Measurements from ENCODE around the gene SPDL1.

- TF ChIP-seq, protein P1, sequence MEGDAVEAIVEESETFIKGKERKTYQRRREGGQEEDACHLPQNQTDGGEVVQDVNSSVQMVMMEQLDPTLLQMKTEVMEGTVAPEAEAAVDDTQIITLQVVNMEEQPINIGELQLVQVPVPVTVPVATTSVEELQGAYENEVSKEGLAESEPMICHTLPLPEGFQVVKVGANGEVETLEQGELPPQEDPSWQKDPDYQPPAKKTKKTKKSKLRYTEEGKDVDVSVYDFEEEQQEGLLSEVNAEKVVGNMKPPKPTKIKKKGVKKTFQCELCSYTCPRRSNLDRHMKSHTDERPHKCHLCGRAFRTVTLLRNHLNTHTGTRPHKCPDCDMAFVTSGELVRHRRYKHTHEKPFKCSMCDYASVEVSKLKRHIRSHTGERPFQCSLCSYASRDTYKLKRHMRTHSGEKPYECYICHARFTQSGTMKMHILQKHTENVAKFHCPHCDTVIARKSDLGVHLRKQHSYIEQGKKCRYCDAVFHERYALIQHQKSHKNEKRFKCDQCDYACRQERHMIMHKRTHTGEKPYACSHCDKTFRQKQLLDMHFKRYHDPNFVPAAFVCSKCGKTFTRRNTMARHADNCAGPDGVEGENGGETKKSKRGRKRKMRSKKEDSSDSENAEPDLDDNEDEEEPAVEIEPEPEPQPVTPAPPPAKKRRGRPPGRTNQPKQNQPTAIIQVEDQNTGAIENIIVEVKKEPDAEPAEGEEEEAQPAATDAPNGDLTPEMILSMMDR (IDR thresholded peaks at IDR 0.05): no peak
- no peak for TF ChIP-seq POLR2A (IDR thresholded peaks at IDR 0.05)
Observed at GRCh38 chr5:169551696-169552095, 31.9 kb upstream of the SPDL1 start.

Data from ovary (tissue), 3 donors.